OCI-LY3 (cell line): ENCODE data around the gene THOC5.
"Not testable (repeated sequence)": the region's sequence is repeated elsewhere in the genome, so short reads cannot be mapped to it uniquely, and the experiment has no call there.

Experiments
- H2AFZ ChIP-seq: fragments of 200-600, 300-600 bp; shearing (Covaris generic); 2 replicates; pipeline ENCODE4 v1.6.0; 2014; ENCODE audit warnings: antibody characterized with exemption, low read depth, low read length
- H3K27ac ChIP-seq: fragments of 200-600, 300-600 bp; sonication (generic); 2 replicates; pipeline ENCODE4 v1.5.1; 2014; ENCODE audit warnings: mild to moderate bottlenecking, low read length, moderate library complexity, mixed read lengths
- H3K27me3 ChIP-seq: fragments of 200-600, 300-600 bp; sonication (generic); 2 replicates; pipeline ENCODE4 v1.6.1; 2014; ENCODE audit warnings: low read depth, low read length, mixed read lengths
- H3K36me3 ChIP-seq: fragments of 200-600, 300-600 bp; sonication (generic); replicated peaks from 2 replicates; pipeline ENCODE3; 2014; ENCODE audit warnings: low read depth, low read length, mixed read lengths
- H3K4me1 ChIP-seq: fragments of 300-600, 200-600 bp; sonication (generic); 2 replicates; pipeline ENCODE4 v1.6.1; 2014; ENCODE audit warnings: low read length, mixed read lengths
- H3K4me2 ChIP-seq: fragments of 200-600, 300-600 bp; sonication (generic); 2 replicates; pipeline ENCODE4 v1.6.1; 2014; ENCODE audit warnings: low read length, mixed read lengths
- H3K4me3 ChIP-seq: fragments of 300-600, 200-600 bp; sonication (generic); 2 replicates; pipeline ENCODE4 v1.5.1; 2014; ENCODE audit warnings: antibody characterized with exemption, mild to moderate bottlenecking, low read length, moderate library complexity
- H3K79me2 ChIP-seq: fragments of 300-600, 200-600 bp; shearing (Covaris generic); 2 replicates; pipeline ENCODE4 v1.6.1; 2014; ENCODE audit warnings: mild to moderate bottlenecking, low read length, mixed read lengths
- H3K9ac ChIP-seq: fragments of 300-600, 200-600 bp; shearing (Covaris generic); 2 replicates; pipeline ENCODE4 v1.6.0; 2014; ENCODE audit warnings: mild to moderate bottlenecking, low read length, moderate library complexity
- H3K9me3 ChIP-seq: fragments of 200-600, 300-600 bp; shearing (Covaris generic); 2 replicates; pipeline ENCODE4 v1.6.1; 2014; ENCODE audit warnings: low read length, mixed read lengths; ENCODE audit not compliant: insufficient read depth
- H4K20me1 ChIP-seq: fragments of 200-600, 300-600 bp; sonication (generic); 2 replicates; pipeline ENCODE4 v1.6.1; 2016; ENCODE audit warnings: low read length, mixed read lengths; ENCODE audit not compliant: insufficient read depth
- EZH2phosphoT487 ChIP-seq: fragments of 200-600 bp; shearing (Covaris generic); IDR thresholded peaks from 2 replicates; pipeline ENCODE4 v1.6.1; 2018; ENCODE audit warnings: antibody characterized with exemption, mixed run types, low read depth
- TF ChIP-seq, protein P1 (sequence below): fragments of 200-600, 300-600 bp; sonication (generic); IDR thresholded peaks from 2 replicates; pipeline ENCODE4 v1.5.1; 2014; ENCODE audit warnings: antibody characterized with exemption, low read length, low read depth

THOC5 gene

DNA sequence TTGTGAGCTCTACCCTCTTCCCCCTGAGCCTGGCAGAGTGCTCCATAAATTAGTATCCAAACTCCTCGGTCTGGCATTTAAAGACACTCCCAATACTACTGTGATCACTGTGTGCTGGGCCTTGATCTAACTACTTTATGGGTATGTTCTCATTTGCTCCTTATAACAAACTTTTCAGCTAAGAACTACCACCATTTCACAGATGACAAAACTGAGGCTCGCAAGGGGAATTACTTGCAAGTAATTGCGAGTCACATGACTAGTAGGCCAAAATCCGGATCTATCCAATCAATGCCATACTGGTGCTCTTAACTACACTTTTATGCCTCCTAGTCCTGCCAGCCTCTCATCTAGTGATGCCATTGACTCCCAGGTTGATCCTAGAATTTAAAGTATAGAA lies 3.6 kb downstream of the THOC5 start:
- H3K27me3 ChIP-seq = no peaks in the 10 kb centered on the region
- H3K79me2 ChIP-seq = peaks cover 36% of the 10 kb centered on the region
- peaks cover 32% of the 10 kb centered on the region for H3K36me3 ChIP-seq

DNA sequence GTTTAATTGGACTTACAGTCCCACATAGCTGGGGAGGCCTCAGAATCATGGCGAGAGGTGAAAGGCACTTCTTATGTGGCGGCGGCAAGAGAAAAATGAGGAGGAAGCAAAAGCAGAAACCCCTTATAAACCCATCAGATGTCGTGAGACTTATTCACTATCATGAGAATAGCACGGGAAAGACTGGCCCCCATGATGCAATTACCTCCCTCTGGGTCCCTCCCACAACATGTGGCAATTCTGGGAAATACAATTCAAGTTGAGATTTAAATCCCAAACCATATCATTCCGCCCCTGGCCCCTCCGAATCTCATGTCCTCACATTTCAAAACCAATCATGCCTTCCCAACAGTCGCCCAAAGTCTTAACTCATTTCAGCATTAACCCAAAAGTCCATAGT lies 8.5 kb downstream of the THOC5 start:
- H4K20me1 ChIP-seq, H3K9ac ChIP-seq, H3K79me2 ChIP-seq, H3K9me3 ChIP-seq, H3K27ac ChIP-seq, H3K4me3 ChIP-seq, H3K4me2 ChIP-seq, H2AFZ ChIP-seq, H3K27me3 ChIP-seq: not testable (repeated sequence)
- Histone ChIP-seq H3K36me3 (peaks cover 41% of the 10 kb centered on the region), H3K4me1 (peaks cover 24% of the 10 kb centered on the region)

More for the DNA sequence above, 3.6 kb downstream of the THOC5 start:
- H4K20me1 ChIP-seq = no peaks in the 10 kb centered on the region; the same call in 1 of the 2 replicates
- no peaks in the 10 kb centered on the region for H3K9me3 ChIP-seq
- H3K27ac ChIP-seq = no peak overlapping the region
- H3K4me3 ChIP-seq = no peak overlapping the region
- H3K9ac ChIP-seq = no peak overlapping the region
- TF ChIP-seq, protein P1, sequence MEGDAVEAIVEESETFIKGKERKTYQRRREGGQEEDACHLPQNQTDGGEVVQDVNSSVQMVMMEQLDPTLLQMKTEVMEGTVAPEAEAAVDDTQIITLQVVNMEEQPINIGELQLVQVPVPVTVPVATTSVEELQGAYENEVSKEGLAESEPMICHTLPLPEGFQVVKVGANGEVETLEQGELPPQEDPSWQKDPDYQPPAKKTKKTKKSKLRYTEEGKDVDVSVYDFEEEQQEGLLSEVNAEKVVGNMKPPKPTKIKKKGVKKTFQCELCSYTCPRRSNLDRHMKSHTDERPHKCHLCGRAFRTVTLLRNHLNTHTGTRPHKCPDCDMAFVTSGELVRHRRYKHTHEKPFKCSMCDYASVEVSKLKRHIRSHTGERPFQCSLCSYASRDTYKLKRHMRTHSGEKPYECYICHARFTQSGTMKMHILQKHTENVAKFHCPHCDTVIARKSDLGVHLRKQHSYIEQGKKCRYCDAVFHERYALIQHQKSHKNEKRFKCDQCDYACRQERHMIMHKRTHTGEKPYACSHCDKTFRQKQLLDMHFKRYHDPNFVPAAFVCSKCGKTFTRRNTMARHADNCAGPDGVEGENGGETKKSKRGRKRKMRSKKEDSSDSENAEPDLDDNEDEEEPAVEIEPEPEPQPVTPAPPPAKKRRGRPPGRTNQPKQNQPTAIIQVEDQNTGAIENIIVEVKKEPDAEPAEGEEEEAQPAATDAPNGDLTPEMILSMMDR = no peak
- TF ChIP-seq EZH2phosphoT487 = no peak
- no peak overlapping the region for H3K4me2 ChIP-seq
- no peak overlapping the region for H2AFZ ChIP-seq
- H3K4me1 ChIP-seq = no peaks in the 10 kb centered on the region

DNA sequence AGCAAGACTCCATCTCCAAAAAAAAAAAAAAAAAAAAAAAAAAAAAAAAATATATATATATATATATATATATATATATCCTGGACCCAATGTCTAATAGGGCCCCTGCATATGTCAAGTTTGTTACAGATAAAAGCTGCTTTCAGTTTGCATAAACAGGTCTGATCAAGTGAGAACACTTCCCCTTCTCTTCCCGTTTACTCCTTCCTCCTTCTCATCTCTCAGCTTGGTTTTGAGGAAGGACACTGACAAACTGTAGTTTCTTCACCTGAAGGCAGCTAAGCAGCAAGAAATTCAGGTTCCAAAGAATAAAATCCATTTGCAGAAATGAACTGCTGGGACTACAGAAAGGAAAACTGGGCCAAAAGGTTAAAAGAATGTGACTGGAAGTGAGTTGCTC lies 11.7 kb downstream of the THOC5 start:
- H3K9me3 ChIP-seq = no peaks in the 10 kb centered on the region
- H3K27me3 ChIP-seq = no peaks in the 10 kb centered on the region
- H3K4me1 ChIP-seq = peaks cover 24% of the 10 kb centered on the region
- peak overlapping the region; percentile 43 for H3K4me2 ChIP-seq
- H3K36me3 ChIP-seq = peaks cover 38% of the 10 kb centered on the region
- H3K27ac ChIP-seq = peak overlapping the region; percentile 72
- no peak overlapping the region for H2AFZ ChIP-seq
- TF ChIP-seq, protein P1 = no peak
- no peak for TF ChIP-seq EZH2phosphoT487
- H3K9ac ChIP-seq = peak overlapping the region; percentile 3; the same call in 1 of the 2 replicates
- H3K4me3 ChIP-seq = 0 out of 2 replicates have a peak overlapping the region, but pooled peaks have one; percentile 9
- no peaks in the 10 kb centered on the region for H4K20me1 ChIP-seq
- no peaks in the 10 kb centered on the region for H3K79me2 ChIP-seq

DNA sequence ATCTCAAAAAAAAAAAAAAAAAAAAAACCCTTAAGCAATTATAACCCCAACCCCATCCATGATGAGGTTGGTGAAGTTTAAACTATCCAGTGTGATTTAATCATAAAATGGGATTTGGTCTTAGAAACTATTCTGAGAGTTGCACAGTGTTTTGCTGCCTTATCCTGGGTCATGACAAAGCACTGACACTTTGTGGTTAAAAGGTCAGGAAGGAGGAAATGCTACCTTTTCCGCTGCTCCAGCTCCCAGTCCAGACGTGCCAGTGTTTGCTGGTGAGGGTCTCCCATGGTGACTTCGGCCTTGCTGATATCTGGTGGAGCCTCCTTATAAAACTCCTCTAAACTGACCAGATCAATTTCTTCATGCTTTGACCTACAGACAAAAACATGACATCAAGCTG lies 14.5 kb downstream of the THOC5 start:
- H3K4me3 ChIP-seq = no peak overlapping the region
- no peak overlapping the region for H2AFZ ChIP-seq
- no peak overlapping the region for H3K27ac ChIP-seq
- H3K4me2 ChIP-seq = no peak overlapping the region
- H3K79me2 ChIP-seq = no peaks in the 10 kb centered on the region
- no peaks in the 10 kb centered on the region for H3K9me3 ChIP-seq
- peaks cover 55% of the 10 kb centered on the region for H3K36me3 ChIP-seq
- TF ChIP-seq, protein P1 = no peak
- TF ChIP-seq EZH2phosphoT487 = no peak
- no peak overlapping the region for H3K9ac ChIP-seq
- no peaks in the 10 kb centered on the region for H4K20me1 ChIP-seq
- no peaks in the 10 kb centered on the region for H3K27me3 ChIP-seq
- H3K4me1 ChIP-seq = peaks cover 24% of the 10 kb centered on the region

DNA sequence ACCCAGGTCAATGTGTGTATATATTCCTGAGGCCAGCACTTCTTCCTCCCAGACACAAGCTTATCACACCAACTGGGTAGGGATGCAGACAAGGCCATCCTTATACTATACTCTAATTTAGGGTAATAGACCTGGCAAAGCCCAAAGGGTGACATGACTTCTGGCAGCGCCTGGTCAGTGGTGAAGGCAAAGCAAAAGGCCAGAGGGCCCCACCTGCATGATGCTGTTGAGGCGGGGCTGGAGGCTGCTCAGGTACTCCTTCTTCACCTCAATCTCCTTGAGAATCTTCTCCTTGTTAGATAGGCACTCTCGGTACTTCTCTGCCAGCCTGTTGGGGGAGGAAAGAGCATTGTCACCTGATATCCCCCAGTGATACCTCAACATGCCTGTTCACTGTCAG lies 17.1 kb downstream of the THOC5 start:
- H3K4me2 ChIP-seq = no peak overlapping the region
- H3K4me1 ChIP-seq = peaks cover 11% of the 10 kb centered on the region
- H3K79me2 ChIP-seq = no peaks in the 10 kb centered on the region
- no peak overlapping the region for H3K27ac ChIP-seq
- H3K36me3 ChIP-seq = peaks cover 62% of the 10 kb centered on the region
- no peaks in the 10 kb centered on the region for H3K27me3 ChIP-seq
- no peak overlapping the region for H3K4me3 ChIP-seq
- H2AFZ ChIP-seq = no peak overlapping the region
- no peaks in the 10 kb centered on the region for H3K9me3 ChIP-seq
- TF ChIP-seq, protein P1 = no peak
- TF ChIP-seq EZH2phosphoT487 = no peak
- no peaks in the 10 kb centered on the region for H4K20me1 ChIP-seq
- H3K9ac ChIP-seq = no peak overlapping the region
